Activated T-cell treated with anti-CD3 and anti-CD28 coated beads, Interleukin-2, amount 50 U/mL, for 4 hours (primary cell): ENCODE results near the gene CDH23. TPM values are rescaled to one million over a fixed set of nuclear protein-coding genes. Genes with fewer than 3 reads are reported as not detected.

Experiments used
- ATAC-seq, 2 donors: fragments of 200-7000 bp; cut with Tn5 transposase; one replicate each; pipeline ENCODE4 v1.10.0; 2021
- DNase-seq: peaks from one replicate; pipeline ENCODE4 v3.0.0-alpha.2; 2020
- H3K27me3 Mint-ChIP-seq: one replicate; pipeline ENCODE4 v1.8.0; 2021; ENCODE audit warnings: low read depth, mixed read lengths
- H3K36me3 Mint-ChIP-seq: one replicate; pipeline ENCODE4 v1.8.0; 2022; ENCODE audit warnings: mixed read lengths; ENCODE audit not compliant: insufficient read depth
- H3K4me1 Mint-ChIP-seq: one replicate; pipeline ENCODE4 v1.8.0; 2021; ENCODE audit warnings: low read depth, mixed read lengths
- H3K4me3 Mint-ChIP-seq: one replicate; pipeline ENCODE4 v1.8.0; 2021; ENCODE audit warnings: mild to moderate bottlenecking, moderate library complexity, mixed read lengths
- H3K9me3 Mint-ChIP-seq: one replicate; pipeline ENCODE4 v1.8.0; 2021; ENCODE audit warnings: mixed read lengths
- total RNA-seq, 3 donors: library from RNA; stranded (reverse); gene quantifications; one replicate each; pipeline ENCODE4 v1.2.1, GENCODE V29; 2021

CDH23 gene
- total RNA-seq, 3 donors from 2014 or later = 0.71 to 1.2 (median 1.1) TPM

DNA sequence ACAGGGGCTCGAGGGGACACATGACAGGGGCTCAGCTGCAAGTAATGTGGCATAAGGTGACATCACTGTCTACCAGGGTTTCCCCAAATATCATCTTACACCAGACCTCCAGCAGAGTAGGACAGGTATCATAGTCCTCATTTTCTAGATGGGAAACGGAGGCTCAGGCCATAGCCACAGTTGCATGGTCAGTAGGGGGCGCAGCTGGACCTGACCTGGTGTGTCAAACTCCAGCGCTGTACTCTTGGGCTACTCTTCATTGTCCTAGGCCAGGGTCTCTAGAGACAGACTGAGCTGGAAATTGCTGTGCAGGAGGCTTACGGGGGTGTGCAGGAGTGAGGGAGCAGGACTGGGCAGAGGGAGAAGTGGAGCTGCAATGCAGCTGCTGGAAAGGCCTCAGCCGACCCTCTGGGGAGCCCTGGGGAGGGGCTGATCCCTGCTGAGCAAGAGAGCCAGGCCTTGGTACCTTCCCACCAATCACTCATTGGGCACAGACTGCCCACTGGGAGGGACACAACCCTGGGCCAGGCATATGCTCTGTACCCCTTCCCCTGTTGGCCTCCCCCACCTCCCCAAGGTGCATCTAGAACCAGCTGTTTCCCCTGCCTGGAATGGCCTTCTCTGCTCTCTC, 89.9 kb downstream of the CDH23 start:
- H3K4me1 Mint-ChIP-seq = no peaks in the 10 kb centered on the region
- ATAC-seq (peak in 1 of 2 donors; percentile 48), DNase-seq (no peak)

DNA sequence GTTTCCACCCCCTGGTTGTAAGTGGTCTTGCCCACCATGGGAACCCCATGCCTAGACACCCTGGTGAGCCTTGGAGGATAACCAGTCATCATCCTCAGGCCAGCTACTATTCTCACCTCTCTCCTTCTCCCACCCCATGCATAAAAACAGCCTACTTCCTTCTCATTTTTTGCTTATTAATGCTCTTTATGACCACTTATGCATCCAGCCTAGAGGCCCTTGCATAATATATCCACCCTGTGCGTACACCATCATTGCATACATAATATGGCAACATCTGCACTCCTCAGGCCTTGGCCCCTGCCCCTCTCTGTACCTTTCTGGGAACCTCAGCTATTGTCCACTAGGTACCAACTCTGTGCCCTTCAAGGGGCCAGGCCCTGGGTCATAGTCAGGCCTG, 91.0 kb downstream of the CDH23 start:
- ATAC-seq = no peak
- peaks cover 21% of the 10 kb centered on the region for H3K9me3 Mint-ChIP-seq
- peaks cover 4% of the 10 kb centered on the region for H3K36me3 Mint-ChIP-seq
- H3K4me1 Mint-ChIP-seq = no peaks in the 10 kb centered on the region
- H3K27me3 Mint-ChIP-seq = peaks cover 2% of the 10 kb centered on the region
- no peak for DNase-seq
- H3K4me3 Mint-ChIP-seq = no peak overlapping the region

More for the DNA sequence above, 89.9 kb downstream of the CDH23 start:
- no peak overlapping the region for H3K4me3 Mint-ChIP-seq
- H3K27me3 Mint-ChIP-seq = peaks cover 5% of the 10 kb centered on the region
- H3K36me3 Mint-ChIP-seq = peaks cover 4% of the 10 kb centered on the region
- H3K9me3 Mint-ChIP-seq = peaks cover 21% of the 10 kb centered on the region

DNA sequence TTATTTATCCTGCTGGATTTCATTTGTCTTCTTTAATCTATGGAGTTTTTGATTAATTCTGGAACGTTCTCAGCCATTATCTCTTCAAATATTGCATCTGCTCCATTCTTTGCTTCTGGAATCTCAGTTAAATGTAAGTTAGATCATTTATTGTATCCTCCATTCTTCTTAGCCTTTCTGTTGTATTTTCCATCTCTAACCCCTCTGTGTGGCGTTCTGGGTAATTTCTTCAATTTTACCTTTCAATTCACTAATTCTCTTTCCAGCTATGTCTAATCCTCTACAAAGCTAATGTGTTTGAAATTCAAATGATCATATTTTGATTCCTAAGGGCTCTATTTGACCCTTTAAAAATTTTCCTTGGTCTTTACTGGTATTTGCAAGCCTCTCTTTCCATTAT, 92.4 kb downstream of the CDH23 start:
- Mint-ChIP-seq H3K4me1 (peaks cover 2% of the 10 kb centered on the region), H3K36me3 (peaks cover 4% of the 10 kb centered on the region), H3K27me3 (peaks cover 2% of the 10 kb centered on the region), H3K4me3 (no peak overlapping the region), H3K9me3 (peaks cover 21% of the 10 kb centered on the region)
- DNase-seq (no peak), ATAC-seq (no peak)

DNA sequence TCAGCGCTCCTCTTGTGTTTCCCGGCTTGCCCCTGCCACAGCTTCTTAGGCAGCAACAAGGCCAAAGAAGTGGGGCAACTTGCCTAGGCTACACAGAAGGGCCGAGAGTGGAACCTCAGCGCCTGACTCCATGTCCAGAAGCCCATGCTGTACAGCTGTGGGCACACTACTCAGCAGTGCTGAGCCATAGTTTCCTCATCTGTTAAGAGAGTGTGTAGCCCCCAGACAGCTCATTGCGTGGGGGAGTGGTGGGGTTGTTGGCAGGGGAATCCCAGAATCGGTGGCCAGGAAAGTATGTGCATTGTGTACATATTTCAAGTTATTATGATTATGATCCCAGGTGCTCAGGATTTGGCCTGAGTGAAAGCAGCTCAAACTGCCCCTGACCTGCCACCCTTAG, 96.2 kb downstream of the CDH23 start:
- Mint-ChIP-seq H3K36me3 (peaks cover 4% of the 10 kb centered on the region), H3K9me3 (peaks cover 21% of the 10 kb centered on the region), H3K27me3 (peaks cover 5% of the 10 kb centered on the region), H3K4me1 (peaks cover 7% of the 10 kb centered on the region), H3K4me3 (no peak overlapping the region)
- no peak for DNase-seq
- ATAC-seq = no peak

DNA sequence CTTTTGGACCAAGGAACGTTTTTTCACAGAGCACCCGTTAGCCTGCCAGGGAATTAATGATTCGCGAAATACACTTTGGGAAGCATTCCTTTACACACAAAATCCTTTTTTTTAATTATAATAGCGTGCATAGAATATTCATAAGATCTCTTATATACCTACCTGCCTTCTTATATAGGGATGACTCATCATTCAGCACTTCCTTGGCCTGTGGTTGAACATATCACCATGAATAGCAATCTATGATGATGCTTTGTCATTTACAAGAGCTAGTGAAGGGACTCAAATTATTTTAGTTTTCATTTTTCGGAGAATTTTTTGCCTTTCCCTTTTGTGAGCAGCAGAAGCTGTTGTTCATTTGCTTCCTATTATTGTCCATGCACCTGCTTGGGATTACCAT, 97.0 kb downstream of the CDH23 start:
- Mint-ChIP-seq H3K9me3 (peaks cover 16% of the 10 kb centered on the region), H3K4me3 (no peak overlapping the region), H3K4me1 (peaks cover 7% of the 10 kb centered on the region), H3K27me3 (peaks cover 10% of the 10 kb centered on the region), H3K36me3 (peaks cover 4% of the 10 kb centered on the region)
- no peak for ATAC-seq
- DNase-seq = no peak

DNA sequence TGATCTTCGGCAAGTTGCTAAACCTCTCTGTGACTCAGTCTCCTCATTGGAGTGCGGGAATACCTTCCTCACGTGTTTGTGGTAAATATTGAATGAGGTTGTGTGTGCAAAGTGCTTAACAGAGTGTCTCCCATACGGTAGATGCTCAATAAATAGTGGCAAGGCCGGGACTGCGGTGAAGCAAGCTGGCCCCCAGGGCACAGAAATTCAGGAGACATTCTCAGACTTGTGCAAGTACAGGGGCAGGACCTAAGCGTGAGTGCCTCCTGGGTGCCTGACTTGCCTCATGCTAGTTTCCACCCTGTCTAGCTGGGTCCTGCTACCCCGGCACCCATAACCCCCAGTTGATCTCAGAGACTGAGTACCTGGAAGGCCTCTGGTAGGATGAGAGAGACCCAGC, 97.8 kb downstream of the CDH23 start:
- Mint-ChIP-seq H3K27me3 (peaks cover 14% of the 10 kb centered on the region), H3K36me3 (no peaks in the 10 kb centered on the region), H3K4me3 (no peak overlapping the region), H3K4me1 (peaks cover 7% of the 10 kb centered on the region), H3K9me3 (peaks cover 9% of the 10 kb centered on the region)
- no peak for ATAC-seq
- DNase-seq = no peak

DNA sequence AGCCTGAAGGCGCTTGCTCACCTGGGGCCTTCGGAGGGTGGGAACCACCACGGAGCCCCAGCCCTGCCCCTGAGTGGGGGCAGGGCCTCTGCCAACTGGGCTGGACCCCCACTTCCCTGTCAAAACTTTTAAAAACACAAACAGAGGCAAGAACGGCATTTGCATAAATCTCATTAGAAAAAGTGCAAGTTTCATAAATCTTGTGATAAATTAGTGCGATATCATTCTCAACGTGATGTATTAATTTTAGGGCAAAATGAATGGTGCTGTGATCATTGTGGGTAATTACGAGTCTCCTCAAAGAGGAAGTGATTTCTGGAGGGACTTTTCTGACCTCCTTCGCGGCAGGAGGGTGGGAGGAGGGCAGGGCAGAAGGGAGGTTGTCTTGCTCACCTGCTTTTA, 98.3 kb downstream of the CDH23 start:
- H3K27me3 Mint-ChIP-seq = peaks cover 14% of the 10 kb centered on the region
- peaks cover 7% of the 10 kb centered on the region for H3K4me1 Mint-ChIP-seq
- peaks cover 4% of the 10 kb centered on the region for H3K9me3 Mint-ChIP-seq
- H3K36me3 Mint-ChIP-seq = no peaks in the 10 kb centered on the region
- H3K4me3 Mint-ChIP-seq = no peak overlapping the region
- DNase-seq (no peak), ATAC-seq (no peak)

DNA sequence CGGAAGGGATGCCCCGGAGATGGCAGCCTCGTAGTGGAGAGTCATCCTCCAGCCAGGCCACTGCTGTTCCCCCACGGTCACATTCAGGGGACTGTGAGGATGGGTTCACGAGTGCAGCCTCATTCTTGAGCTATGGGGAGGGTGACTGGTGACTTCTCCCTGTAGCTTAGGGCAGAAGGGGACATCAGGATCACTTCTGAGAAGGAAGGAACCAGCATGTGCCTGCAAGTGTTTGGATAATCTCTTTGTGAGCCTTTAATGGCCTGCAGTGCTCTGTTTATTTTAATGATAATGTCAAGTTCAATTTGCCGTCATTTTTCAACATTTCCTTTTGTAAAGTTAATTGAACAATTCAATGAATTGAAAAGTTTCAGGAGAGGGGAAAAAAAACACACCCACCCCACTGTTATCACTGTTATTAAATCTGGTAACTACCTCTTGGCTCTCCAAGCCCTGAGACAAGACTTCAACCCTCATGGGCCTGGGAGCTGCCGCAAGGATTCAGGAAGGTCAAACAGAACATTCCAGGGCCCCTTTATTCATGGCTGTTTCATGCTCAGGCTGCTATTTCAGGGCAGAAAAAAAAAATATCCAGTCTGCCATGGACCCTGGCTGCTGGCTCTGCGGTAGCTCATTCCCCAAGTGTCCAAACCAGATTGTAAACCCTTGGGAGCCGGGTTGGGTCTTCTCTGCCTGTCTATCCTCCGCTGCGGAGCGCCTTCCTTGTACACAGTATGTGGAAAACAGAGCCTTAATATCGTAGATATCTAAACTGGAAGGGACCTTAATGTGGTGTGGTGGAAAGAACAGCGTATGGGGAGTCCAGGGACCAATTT, 100.4 kb downstream of the CDH23 start:
- DNase-seq (no peak), ATAC-seq (no peak)
- Mint-ChIP-seq H3K4me3 (no peak overlapping the region), H3K9me3 (no peaks in the 10 kb centered on the region), H3K27me3 (peaks cover 12% of the 10 kb centered on the region), H3K36me3 (no peaks in the 10 kb centered on the region), H3K4me1 (peaks cover 7% of the 10 kb centered on the region)

DNA sequence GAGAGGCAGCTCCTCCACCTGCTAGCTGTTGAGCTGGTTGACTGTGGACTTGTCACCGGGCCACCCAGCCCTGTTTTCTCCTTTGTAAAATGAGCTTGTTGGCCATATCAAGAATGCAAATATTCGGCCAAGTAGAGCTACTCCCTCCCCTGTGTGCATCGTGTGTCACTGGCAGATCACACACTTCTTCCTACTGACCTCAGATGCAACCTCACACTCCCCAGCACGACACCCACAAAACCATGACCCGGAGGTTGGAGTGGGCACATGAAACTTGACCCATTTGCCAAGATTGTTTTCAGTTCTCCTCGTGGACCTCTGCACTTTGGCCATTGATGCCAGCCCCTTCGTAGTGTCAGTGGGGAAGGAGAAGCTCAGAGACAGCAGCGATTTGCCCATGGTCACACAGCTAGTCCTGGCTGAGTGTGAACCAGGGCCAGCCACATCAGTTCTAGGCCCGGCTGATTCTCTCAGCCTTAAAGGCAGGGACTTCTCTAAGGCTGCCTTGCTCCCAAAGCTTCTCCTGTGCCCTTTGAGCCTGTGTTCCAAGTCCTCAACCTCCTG, 101.1 kb downstream of the CDH23 start:
- no peak for ATAC-seq
- no peak for DNase-seq
- Mint-ChIP-seq H3K27me3 (peaks cover 12% of the 10 kb centered on the region), H3K4me3 (no peak overlapping the region), H3K4me1 (peaks cover 7% of the 10 kb centered on the region), H3K36me3 (no peaks in the 10 kb centered on the region), H3K9me3 (no peaks in the 10 kb centered on the region)

DNA sequence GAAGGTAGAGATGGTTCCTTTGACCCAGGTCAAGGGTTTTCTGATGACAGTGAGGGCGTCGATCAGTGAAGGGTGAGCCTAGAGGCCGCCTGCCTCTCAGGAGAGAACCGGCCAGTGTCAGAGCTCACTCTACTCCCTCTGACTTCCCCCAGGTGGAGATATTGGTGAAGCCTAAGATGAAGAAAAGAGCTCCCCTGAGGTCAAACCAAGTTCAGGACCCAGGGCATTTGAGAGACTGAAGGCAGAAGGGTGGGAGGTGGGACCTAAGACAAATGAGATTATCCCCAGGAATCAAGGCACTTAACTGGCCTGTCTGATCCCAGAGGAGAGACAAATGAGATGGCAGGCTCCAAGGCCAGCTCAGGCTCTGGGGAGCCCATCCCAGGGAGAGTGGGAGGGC, 104.7 kb downstream of the CDH23 start:
- no peaks in the 10 kb centered on the region for H3K4me1 Mint-ChIP-seq
- H3K27me3 Mint-ChIP-seq = peaks cover 11% of the 10 kb centered on the region
- ATAC-seq (no peak), DNase-seq (no peak)
- H3K36me3 Mint-ChIP-seq = no peaks in the 10 kb centered on the region
- H3K4me3 Mint-ChIP-seq = no peak overlapping the region
- H3K9me3 Mint-ChIP-seq = no peaks in the 10 kb centered on the region

DNA sequence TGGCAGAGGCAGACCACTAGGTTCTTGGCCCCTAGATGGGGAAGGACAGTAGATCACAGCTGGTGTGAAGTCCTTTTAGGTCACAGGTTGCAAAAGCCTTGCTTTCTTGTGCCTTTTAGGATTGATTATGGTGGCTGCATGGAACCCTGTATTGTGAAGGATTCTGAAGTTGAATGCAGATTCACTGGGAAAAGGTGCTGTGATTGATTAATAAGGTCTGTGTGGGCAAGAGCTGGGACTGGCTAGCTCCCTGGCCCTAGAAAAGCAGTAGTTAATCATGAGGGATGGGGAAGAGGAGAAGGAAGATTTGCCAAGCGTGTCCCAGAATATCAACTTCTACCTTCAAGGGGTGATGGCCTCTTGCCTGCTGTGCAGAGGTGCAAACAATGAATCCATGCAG, 105.5 kb downstream of the CDH23 start:
- H3K27me3 Mint-ChIP-seq = peaks cover 11% of the 10 kb centered on the region
- no peaks in the 10 kb centered on the region for H3K9me3 Mint-ChIP-seq
- H3K4me3 Mint-ChIP-seq = no peak overlapping the region
- no peak for DNase-seq
- no peaks in the 10 kb centered on the region for H3K4me1 Mint-ChIP-seq
- no peak for ATAC-seq
- no peaks in the 10 kb centered on the region for H3K36me3 Mint-ChIP-seq

DNA sequence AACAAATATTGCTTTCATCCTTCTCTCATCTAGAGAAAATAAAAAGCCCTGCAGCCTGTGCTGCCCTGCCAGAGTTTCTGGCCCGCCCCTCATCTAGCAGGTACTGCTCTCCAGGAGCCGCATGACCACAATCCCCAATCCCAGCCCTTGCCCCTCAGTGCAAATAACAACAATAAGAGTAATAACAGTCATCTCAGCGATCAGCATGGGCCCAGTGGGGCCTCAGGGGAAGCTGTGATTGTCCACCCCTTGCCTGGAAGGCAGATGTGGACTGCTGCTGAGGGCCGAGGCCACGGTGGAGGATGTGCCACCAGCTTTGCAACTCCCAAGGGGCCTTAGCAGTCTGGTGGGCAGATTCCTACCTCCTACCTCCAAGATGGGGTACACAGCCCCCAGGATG, 106.1 kb downstream of the CDH23 start:
- Mint-ChIP-seq H3K27me3 (peaks cover 11% of the 10 kb centered on the region), H3K4me3 (no peak overlapping the region), H3K4me1 (no peaks in the 10 kb centered on the region), H3K36me3 (no peaks in the 10 kb centered on the region), H3K9me3 (no peaks in the 10 kb centered on the region)
- no peak for ATAC-seq
- DNase-seq = no peak

DNA sequence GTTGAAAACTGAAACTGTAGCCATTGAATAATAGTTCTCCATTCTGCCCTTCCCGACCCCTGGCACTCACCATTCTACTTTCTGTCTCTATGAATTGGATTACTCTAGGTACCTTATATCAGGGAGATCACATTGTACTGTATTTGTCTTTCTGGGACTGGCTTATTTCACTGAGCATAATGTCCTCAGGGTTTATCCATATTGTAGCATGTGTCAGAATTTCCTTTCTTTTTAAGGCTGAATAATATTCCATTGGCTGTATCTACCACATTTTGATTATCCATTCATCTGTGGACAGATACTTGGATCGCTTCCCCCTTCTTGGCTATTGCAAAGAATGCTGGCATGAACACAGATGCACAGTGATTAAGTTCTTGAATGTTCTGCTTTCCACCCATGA, 107.4 kb downstream of the CDH23 start:
- Mint-ChIP-seq H3K4me3 (no peak overlapping the region), H3K36me3 (no peaks in the 10 kb centered on the region), H3K9me3 (no peaks in the 10 kb centered on the region), H3K4me1 (no peaks in the 10 kb centered on the region), H3K27me3 (peaks cover 2% of the 10 kb centered on the region)
- ATAC-seq (no peak), DNase-seq (no peak)

DNA sequence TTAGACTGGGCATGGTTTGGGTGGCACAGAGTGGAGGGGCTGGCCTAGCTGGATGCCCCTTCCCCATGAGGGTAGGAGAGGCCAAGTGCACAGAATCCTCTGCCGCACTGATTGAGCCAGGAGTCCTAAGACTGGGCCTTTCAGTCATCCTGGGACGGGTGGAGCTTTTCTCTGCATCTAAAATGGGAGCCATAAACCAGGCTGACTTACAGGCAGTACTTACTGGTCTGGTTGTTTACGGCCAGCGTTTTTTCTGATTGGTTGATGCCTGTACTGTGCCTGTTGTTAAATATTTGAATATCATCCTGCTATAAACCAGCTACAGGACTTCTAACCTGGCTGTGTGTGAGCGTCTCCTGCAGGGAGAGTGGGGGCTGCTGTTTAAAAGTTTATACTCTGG, 107.8 kb downstream of the CDH23 start:
- Mint-ChIP-seq H3K4me3 (no peak overlapping the region), H3K36me3 (no peaks in the 10 kb centered on the region), H3K4me1 (no peaks in the 10 kb centered on the region), H3K9me3 (no peaks in the 10 kb centered on the region), H3K27me3 (peaks cover 2% of the 10 kb centered on the region)
- ATAC-seq = no peak
- no peak for DNase-seq

DNA sequence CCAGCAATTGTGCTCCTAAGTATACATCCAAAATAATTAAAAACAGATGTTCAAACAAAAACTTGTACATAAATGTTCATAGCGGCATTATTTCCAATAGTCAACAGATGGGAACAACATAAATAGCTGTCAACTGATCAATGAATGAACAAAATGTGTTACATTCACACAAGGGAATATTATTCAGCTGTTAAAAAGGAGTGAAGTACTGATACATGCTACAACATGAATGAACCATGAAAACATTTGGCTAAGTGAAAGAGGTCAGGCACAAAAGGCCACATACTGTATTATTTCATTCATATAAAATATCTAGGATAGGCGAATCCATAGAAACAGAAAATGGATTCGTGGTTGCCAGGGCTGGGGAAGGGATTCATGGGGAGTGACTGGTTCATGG, 109.1 kb downstream of the CDH23 start:
- no peak for DNase-seq
- Mint-ChIP-seq H3K4me3 (no peak overlapping the region), H3K36me3 (no peaks in the 10 kb centered on the region), H3K9me3 (no peaks in the 10 kb centered on the region), H3K27me3 (peaks cover 2% of the 10 kb centered on the region), H3K4me1 (no peaks in the 10 kb centered on the region)
- ATAC-seq = no peak
